ENCODE measurements around the gene GID8. TPM values are rescaled to one million over a fixed set of nuclear protein-coding genes. Genes with fewer than 3 reads are reported as not detected.

The GID8 gene
- total and polyA plus RNA-seq, 2 of the 13 experiments (the other 11 are each of a cell fraction or from before 2014, with no cell fraction given) = 39.6 to 59.8 TPM

DNA sequence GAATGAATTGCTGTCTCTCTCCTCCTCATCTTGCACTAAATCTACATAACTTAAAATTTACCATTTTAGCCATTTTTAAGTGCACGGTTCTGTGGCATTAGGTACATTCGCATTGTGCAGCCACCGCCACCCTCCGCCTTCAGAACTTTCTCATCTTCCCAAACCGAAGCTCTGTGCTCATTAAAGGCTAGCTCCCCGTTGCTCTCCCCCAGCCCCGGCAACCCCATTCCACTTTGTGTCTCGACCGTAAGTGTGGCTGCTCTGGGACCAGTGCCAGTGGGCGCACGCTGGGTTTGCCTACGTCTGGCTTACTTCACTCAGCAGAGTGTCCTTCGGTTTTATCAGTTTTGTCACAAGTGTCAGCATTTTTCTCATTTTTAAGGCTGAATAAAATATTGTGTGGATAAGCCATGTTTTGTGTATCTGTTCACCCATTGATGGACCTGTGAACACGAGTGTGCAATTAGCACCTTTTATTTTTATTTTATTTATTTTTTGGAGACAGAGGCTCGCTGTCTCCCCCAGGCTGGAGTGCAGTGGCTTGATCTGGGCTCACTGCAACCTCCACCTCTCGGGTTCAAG, 31.3 kb downstream of the GID8 start (continued):
- no peak for TF ChIP-seq PRMT3 (CRISPR knock-in tag; IDR thresholded peaks at IDR 0.05; ENCODE audit: borderline replicate concordance, low read depth)
- TF ChIP-seq EEA1 (CRISPR knock-in tag; IDR thresholded peaks at IDR 0.05; ENCODE audit: borderline replicate concordance) = no peak
- TF ChIP-seq TGIF2 (CRISPR knock-in tag; IDR thresholded peaks at IDR 0.05) = 0 out of 2 replicates have a peak, but pooled peaks have one; percentile 12
- no peak for TF ChIP-seq KDM5B (CRISPR knock-in tag; IDR thresholded peaks at IDR 0.05; ENCODE audit: borderline replicate concordance)
- TF ChIP-seq, protein P1, sequence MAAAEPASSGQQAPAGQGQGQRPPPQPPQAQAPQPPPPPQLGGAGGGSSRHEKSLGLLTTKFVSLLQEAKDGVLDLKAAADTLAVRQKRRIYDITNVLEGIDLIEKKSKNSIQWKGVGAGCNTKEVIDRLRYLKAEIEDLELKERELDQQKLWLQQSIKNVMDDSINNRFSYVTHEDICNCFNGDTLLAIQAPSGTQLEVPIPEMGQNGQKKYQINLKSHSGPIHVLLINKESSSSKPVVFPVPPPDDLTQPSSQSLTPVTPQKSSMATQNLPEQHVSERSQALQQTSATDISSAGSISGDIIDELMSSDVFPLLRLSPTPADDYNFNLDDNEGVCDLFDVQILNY (CRISPR knock-in tag; conservative IDR thresholded peaks at IDR 0.05) = no peak
- TF ChIP-seq POLR2AphosphoS2 (IDR thresholded peaks at IDR 0.05; ENCODE audit: low read depth, low read length) = 0 out of 2 replicates have a peak, but pooled peaks have one; percentile 29
- TF ChIP-seq, protein P2, sequence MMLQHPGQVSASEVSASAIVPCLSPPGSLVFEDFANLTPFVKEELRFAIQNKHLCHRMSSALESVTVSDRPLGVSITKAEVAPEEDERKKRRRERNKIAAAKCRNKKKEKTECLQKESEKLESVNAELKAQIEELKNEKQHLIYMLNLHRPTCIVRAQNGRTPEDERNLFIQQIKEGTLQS (CRISPR knock-in tag; IDR thresholded peaks at IDR 0.05) = no peak
- no peak; the same call in 1 of the 2 replicates for TF ChIP-seq SIX4 (CRISPR knock-in tag; IDR thresholded peaks at IDR 0.05)
- no peak for TF ChIP-seq ARNT (IDR thresholded peaks at IDR 0.05)
- no peak for TF ChIP-seq HDAC6 (IDR thresholded peaks at IDR 0.05; ENCODE audit: low read depth, low read length)
- TF ChIP-seq HOXD1 (CRISPR knock-in tag; IDR thresholded peaks at IDR 0.05) = no peak
- TF ChIP-seq SAP130 (CRISPR knock-in tag; IDR thresholded peaks at IDR 0.05; ENCODE audit: low read depth) = no peak
- TF ChIP-seq, protein P3, sequence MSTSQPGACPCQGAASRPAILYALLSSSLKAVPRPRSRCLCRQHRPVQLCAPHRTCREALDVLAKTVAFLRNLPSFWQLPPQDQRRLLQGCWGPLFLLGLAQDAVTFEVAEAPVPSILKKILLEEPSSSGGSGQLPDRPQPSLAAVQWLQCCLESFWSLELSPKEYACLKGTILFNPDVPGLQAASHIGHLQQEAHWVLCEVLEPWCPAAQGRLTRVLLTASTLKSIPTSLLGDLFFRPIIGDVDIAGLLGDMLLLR (CRISPR knock-in tag; IDR thresholded peaks at IDR 0.05) = no peak
- TF ChIP-seq FOXA3 (CRISPR knock-in tag; IDR thresholded peaks at IDR 0.05) = 0 out of 2 replicates have a peak, but pooled peaks have one; percentile 1
- no peak for TF ChIP-seq ZNF232 (CRISPR knock-in tag; IDR thresholded peaks at IDR 0.05; ENCODE audit: borderline replicate concordance)
- TF ChIP-seq HNF4G (IDR thresholded peaks at IDR 0.05; ENCODE audit: borderline replicate concordance, low read depth, low read length) = no peak
- TF ChIP-seq HNF4G (CRISPR knock-in tag; IDR thresholded peaks at IDR 0.05; ENCODE audit: borderline replicate concordance, low read depth) = no peak
- no peak for TF ChIP-seq FOXM1 (CRISPR knock-in tag; IDR thresholded peaks at IDR 0.05)
- TF ChIP-seq SP1 (IDR thresholded peaks at IDR 0.05) = no peak
- TF ChIP-seq SP1 (CRISPR knock-in tag; IDR thresholded peaks at IDR 0.05) = no peak
- TF ChIP-seq HHEX (CRISPR knock-in tag; IDR thresholded peaks at IDR 0.05) = no peak
- TF ChIP-seq IKZF1 (IDR thresholded peaks at IDR 0.05) = no peak
- no peak for TF ChIP-seq CC2D1A (CRISPR knock-in tag; IDR thresholded peaks at IDR 0.05)
- TF ChIP-seq MAFK (conservative IDR thresholded peaks at IDR 0.05 in 1 of 2, IDR thresholded peaks at IDR 0.05 in 1 of 2; ENCODE audit: low read length in 2 of 2) = peak; percentile 24 to 53; a peak in 3 of 4 replicates
- TF ChIP-seq, protein P4, sequence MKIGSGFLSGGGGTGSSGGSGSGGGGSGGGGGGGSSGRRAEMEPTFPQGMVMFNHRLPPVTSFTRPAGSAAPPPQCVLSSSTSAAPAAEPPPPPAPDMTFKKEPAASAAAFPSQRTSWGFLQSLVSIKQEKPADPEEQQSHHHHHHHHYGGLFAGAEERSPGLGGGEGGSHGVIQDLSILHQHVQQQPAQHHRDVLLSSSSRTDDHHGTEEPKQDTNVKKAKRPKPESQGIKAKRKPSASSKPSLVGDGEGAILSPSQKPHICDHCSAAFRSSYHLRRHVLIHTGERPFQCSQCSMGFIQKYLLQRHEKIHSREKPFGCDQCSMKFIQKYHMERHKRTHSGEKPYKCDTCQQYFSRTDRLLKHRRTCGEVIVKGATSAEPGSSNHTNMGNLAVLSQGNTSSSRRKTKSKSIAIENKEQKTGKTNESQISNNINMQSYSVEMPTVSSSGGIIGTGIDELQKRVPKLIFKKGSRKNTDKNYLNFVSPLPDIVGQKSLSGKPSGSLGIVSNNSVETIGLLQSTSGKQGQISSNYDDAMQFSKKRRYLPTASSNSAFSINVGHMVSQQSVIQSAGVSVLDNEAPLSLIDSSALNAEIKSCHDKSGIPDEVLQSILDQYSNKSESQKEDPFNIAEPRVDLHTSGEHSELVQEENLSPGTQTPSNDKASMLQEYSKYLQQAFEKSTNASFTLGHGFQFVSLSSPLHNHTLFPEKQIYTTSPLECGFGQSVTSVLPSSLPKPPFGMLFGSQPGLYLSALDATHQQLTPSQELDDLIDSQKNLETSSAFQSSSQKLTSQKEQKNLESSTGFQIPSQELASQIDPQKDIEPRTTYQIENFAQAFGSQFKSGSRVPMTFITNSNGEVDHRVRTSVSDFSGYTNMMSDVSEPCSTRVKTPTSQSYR (CRISPR knock-in tag; IDR thresholded peaks at IDR 0.05; ENCODE audit: borderline replicate concordance) = no peak
- no peak for TF ChIP-seq CENPBD1 (CRISPR knock-in tag; IDR thresholded peaks at IDR 0.05; ENCODE audit: borderline replicate concordance, low read depth)
